Esophagus muscularis mucosa (tissue), 4 donors: ENCODE measurements around the gene JADE1.

Experiments
- EP300 ChIP-seq: sonication (generic); formaldehyde crosslinking; IDR thresholded peaks from one replicate; pipeline ENCODE4 v1.6.1; 2017; ENCODE audit warnings: antibody characterized with exemption
- POLR2A ChIP-seq: fragments of 450-650 bp; IDR thresholded peaks from one replicate; pipeline ENCODE4 v1.6.1; 2017; ENCODE audit warnings: antibody characterized with exemption, moderate library complexity, mild to moderate bottlenecking, low read depth
- POLR2AphosphoS5 ChIP-seq, 2 donors: sonication (generic); formaldehyde crosslinking; IDR thresholded peaks; one replicate each; pipeline ENCODE4 v1.6.1; 2017; ENCODE audit warnings: antibody characterized with exemption in 2 of 2
- TF ChIP-seq, protein P1 (sequence below), 3 experiments: fragments of 200-600 bp in 2 of 3; fragments of 450-650 bp in 1 of 3; sonication (generic) in 2 of 3; IDR thresholded peaks; one replicate each; pipeline ENCODE4 v1.5.1; 2017 to 2019; ENCODE audit warnings: antibody characterized with exemption in 3 of 3, mild to moderate bottlenecking in 2 of 3, moderate library complexity in 1 of 3

DNA sequence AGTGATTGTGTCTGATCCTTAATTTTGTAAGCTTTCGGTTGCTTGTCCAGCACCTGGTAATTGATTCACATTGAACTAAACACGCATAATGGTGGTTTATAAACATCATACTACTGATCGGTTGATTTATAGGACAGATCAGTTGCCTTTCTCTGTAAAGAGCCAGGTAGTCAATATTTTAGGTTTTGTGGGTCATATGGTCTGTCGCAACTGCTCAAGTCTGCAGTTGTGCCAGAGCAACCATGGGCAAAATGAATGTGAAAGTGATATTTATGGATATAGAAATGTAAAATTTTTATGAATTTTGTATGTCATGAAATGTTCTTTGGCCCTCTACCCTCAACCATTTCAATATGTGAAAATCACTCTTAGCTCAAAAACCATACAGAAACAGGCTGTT lies 8.9 kb downstream of the JADE1 start:
- TF ChIP-seq, protein P1, sequence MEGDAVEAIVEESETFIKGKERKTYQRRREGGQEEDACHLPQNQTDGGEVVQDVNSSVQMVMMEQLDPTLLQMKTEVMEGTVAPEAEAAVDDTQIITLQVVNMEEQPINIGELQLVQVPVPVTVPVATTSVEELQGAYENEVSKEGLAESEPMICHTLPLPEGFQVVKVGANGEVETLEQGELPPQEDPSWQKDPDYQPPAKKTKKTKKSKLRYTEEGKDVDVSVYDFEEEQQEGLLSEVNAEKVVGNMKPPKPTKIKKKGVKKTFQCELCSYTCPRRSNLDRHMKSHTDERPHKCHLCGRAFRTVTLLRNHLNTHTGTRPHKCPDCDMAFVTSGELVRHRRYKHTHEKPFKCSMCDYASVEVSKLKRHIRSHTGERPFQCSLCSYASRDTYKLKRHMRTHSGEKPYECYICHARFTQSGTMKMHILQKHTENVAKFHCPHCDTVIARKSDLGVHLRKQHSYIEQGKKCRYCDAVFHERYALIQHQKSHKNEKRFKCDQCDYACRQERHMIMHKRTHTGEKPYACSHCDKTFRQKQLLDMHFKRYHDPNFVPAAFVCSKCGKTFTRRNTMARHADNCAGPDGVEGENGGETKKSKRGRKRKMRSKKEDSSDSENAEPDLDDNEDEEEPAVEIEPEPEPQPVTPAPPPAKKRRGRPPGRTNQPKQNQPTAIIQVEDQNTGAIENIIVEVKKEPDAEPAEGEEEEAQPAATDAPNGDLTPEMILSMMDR (IDR thresholded peaks at IDR 0.05) = no peak
- TF ChIP-seq POLR2A (no peak), POLR2AphosphoS5 (IDR thresholded peaks at IDR 0.05) (no peak), EP300 (no peak)
